Right atrium auricular region (tissue), 2 donors: Measurements from ENCODE around the gene SOX6. TPM values are rescaled to one million over a fixed set of nuclear protein-coding genes. Genes with fewer than 3 reads are reported as not detected.

ENCODE experiments used
- DNase-seq: peaks from one replicate; pipeline ENCODE4 v3.0.0-alpha.2; 2019; ENCODE audit warnings: low spot score
- H3K27ac ChIP-seq, 2 donors: fragments of 200-600 bp; sonication (generic); 1 replicate in 1 of 2; 2 replicates in 1 of 2; pipeline ENCODE4 v1.5.1; 2016 to 2019
- H3K27me3 ChIP-seq, 2 donors: fragments of 200-600 bp; sonication (generic); one replicate each; pipeline versions ENCODE4 v1.5.1 to v1.6.0; 2017 to 2019
- H3K36me3 ChIP-seq: fragments of 200-600 bp; sonication (generic); one replicate; pipeline ENCODE4 v1.5.1; 2016
- H3K4me1 ChIP-seq, 2 donors: fragments of 200-600 bp; sonication (generic); one replicate each; pipeline versions ENCODE4 v1.5.1 to v1.6.0; 2017 to 2019
- H3K4me3 ChIP-seq, 2 donors: fragments of 200-600 bp; sonication (generic); 1 replicate in 1 of 2; 2 replicates in 1 of 2; pipeline ENCODE4 v1.5.1; 2017 to 2019; ENCODE audit warnings: mild to moderate bottlenecking in 1 of 2, moderate library complexity in 1 of 2
- H3K9me3 ChIP-seq, 2 donors: fragments of 200-600 bp; sonication (generic); one replicate each; pipeline ENCODE4 v1.5.1; 2019
- CTCF ChIP-seq, 2 donors: fragments of 200-600 bp; sonication (generic); IDR thresholded peaks; one replicate each; pipeline ENCODE4 v1.5.1; 2019; ENCODE audit warnings: antibody characterized with exemption in 2 of 2
- total RNA-seq, 2 donors: library from RNA; depleted of rRNA; stranded (reverse); fragments of >200 nt; gene quantifications; one replicate each; pipeline ENCODE4 v1.1.0, GENCODE V29; 2016

The SOX6 gene
- total RNA-seq, 2 donors from 2014 or later, result 13.5 to 14.3 TPM

GRCh38 chr11:16191868-16192240 is 164.5 kb downstream of the SOX6 start:
- Histone ChIP-seq H3K27ac (no peak overlapping the region), H3K4me3 (no peak overlapping the region), H3K36me3 (no peaks in the 10 kb centered on the region), H3K4me1 (peaks cover 0 to 36% of the 10 kb centered on the region in 2 donors), H3K9me3 (no peaks in the 10 kb centered on the region), H3K27me3 (no peaks in the 10 kb centered on the region)
- no peak for TF ChIP-seq CTCF (IDR thresholded peaks at IDR 0.05)
- DNase-seq, result no peak

GRCh38 chr11:16191212-16191867 is 165.0 kb downstream of the SOX6 start:
- peaks cover 0 to 36% of the 10 kb centered on the region in 2 donors for H3K4me1 ChIP-seq
- peak in 1 of 2 donors; percentile 29 for TF ChIP-seq CTCF (IDR thresholded peaks at IDR 0.05)
- no peaks in the 10 kb centered on the region for H3K27me3 ChIP-seq
- no peak overlapping the region for H3K4me3 ChIP-seq
- H3K36me3 ChIP-seq, result no peaks in the 10 kb centered on the region
- no peak for DNase-seq
- no peaks in the 10 kb centered on the region for H3K9me3 ChIP-seq
- no peak overlapping the region for H3K27ac ChIP-seq

GRCh38 chr11:16186680-16187079 is 169.7 kb downstream of the SOX6 start:
- Histone ChIP-seq H3K4me1 (peaks cover 0 to 2% of the 10 kb centered on the region in 2 donors), H3K27me3 (no peaks in the 10 kb centered on the region), H3K36me3 (no peaks in the 10 kb centered on the region), H3K9me3 (no peaks in the 10 kb centered on the region), H3K27ac (no peak overlapping the region), H3K4me3 (no peak overlapping the region)
- TF ChIP-seq CTCF (IDR thresholded peaks at IDR 0.05), result no peak
- no peak for DNase-seq

GRCh38 chr11:16185042-16185441 is 171.3 kb downstream of the SOX6 start:
- Histone ChIP-seq H3K36me3 (no peaks in the 10 kb centered on the region), H3K27ac (no peak overlapping the region)

GRCh38 chr11:16184588-16184987 is 171.8 kb downstream of the SOX6 start:
- Histone ChIP-seq H3K9me3 (no peaks in the 10 kb centered on the region), H3K4me3 (no peak overlapping the region), H3K27me3 (no peaks in the 10 kb centered on the region), H3K4me1 (no peaks in the 10 kb centered on the region), H3K27ac (no peak overlapping the region), H3K36me3 (no peaks in the 10 kb centered on the region)
- DNase-seq, result no peak
- no peak for TF ChIP-seq CTCF (IDR thresholded peaks at IDR 0.05)

More at GRCh38 chr11:16185042-16185441, 171.3 kb downstream of the SOX6 start:
- no peak overlapping the region for H3K4me3 ChIP-seq
- H3K27me3 ChIP-seq, result no peaks in the 10 kb centered on the region
- no peaks in the 10 kb centered on the region for H3K4me1 ChIP-seq
- H3K9me3 ChIP-seq, result no peaks in the 10 kb centered on the region
- no peak for DNase-seq
- TF ChIP-seq CTCF (IDR thresholded peaks at IDR 0.05), result no peak

- Histone ChIP-seq H3K9me3 (no peaks in the 10 kb centered on the region), H3K4me3 (no peak overlapping the region), H3K4me1 (no peaks in the 10 kb centered on the region), H3K36me3 (no peaks in the 10 kb centered on the region), H3K27me3 (no peaks in the 10 kb centered on the region), H3K27ac (no peak overlapping the region)
- no peak for TF ChIP-seq CTCF (IDR thresholded peaks at IDR 0.05)
- no peak for DNase-seq
These were observed 173.8 kb downstream of the SOX6 start for GRCh38 chr11:16182553-16182952.
